Hair follicular keratinocyte (primary cell): ENCODE results near the gene ANKRD16. TPM values are rescaled to one million over a fixed set of nuclear protein-coding genes. Genes with fewer than 3 reads are reported as not detected.

Experiments
- total RNA-seq: library from RNA; depleted of rRNA; stranded (reverse); fragments of >200 nt; gene quantifications from 2 replicates; pipeline ENCODE4 v1.2.3, GENCODE V29; 2015

ANKRD16 gene
- 6.2 and 8.3 TPM in 2 replicates for total RNA-seq

DNA sequence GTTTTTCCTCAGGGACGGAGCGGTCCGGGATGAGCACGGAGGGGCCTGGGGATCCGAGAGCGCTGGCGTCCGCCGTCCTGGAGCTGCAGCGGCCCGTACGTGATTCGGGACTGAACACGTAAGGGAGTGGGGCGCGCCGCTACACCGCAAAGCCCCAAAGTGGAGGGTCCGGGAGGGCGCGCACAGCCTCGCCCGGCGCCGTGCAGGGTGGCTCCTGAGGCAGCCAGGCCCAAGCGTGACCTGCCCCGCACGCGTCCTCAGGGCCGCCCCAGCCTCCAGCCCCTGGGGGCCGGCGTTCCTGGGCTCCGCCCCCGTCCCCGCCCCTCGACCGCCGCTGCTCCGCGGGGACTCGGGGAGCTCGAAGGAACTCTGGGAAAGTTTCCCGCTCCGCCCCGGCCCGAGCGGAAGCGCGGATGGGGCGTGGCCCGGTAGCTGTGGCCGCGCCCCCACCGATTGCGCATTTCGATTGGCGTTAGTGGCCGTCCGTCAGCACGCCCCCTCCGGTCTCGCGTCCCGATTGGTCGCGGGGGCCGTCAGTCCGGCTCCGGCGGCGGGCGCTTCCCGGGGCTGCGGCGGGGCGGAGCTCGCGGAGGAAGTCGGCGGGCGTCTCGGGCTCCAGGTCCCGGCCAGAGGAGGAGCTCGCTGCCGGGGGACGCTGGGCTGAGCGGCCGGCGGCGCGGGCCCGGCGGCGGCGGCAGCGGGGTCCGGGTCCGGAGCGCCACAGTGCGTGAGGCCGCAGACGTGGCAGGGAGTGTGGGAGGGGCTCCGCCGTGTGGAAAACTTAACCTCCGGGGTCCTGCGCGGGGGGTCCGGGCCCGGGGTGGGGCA lies at the start of gene ANKRD16, which contains the start of gene FBH1:
ANKRD16 (minus strand) TSS at position 270 of the 828 bp plus-strand sequence. CDS start 539 bp downstream, outside the sequence.
FBH1 (plus strand) TSS at position 620 of the 828 bp plus-strand sequence; CDS start at position 723, 103 bp downstream.

DNA sequence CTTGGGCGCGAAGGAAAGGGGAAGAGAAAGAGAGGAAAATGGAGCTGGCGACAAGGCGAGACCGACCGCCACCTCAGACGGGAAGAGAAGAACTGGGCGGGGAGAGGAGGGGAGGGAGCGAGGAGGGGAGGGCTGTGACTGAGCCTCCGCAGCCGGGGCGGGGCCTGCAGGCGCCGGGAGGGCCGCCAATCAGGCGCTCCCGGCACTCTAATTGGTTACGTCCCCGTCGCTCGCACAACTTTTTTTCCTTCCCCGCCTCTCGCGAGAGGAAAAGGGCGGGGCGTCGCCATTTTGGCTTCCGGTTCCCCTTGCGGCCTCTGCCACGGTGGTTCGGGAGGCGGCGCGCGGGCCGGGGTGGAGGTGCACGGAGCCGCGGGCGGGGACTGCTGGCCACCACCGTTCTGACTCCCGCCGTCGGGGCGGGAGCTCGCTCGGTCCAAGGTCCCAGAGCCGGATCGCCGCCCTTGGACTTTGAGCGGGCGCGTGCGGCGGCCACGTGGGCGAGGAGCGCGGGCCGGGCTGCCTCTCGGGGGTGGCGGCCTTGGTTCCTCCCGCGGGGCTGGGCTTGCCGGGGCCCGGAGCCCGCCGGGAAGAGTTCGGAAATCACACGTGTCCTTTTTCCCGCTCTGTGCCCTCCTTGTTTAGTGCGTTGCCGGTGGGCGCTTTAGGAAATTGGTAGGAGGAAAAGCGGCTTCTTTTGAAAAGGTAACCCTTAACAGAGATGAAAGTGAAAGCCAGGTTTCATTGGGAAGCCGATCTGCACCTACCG lies 76.2 kb downstream of the ANKRD16 start, which contains the start of gene GDI2:
GDI2 (minus strand) TSS at position 94 of the 769 bp plus-strand sequence. CDS start 176 bp downstream, outside the sequence.

Other genes with a start within 250 kb of the ANKRD16 start
- 14.1 and 18.4 TPM in 2 replicates for gene ASB13, start 223.3 kb downstream of the ANKRD16 start, total RNA-seq
- gene TASOR2, start 205.1 kb downstream of the ANKRD16 start, total RNA-seq, result 38.3 and 52.9 TPM in 2 replicates
- 347 and 360 TPM in 2 replicates for gene GDI2, start 76.5 kb downstream of the ANKRD16 start, total RNA-seq
- gene FBH1, start 350 bp upstream of the ANKRD16 start, total RNA-seq, result 56.2 and 57.6 TPM in 2 replicates
- 7.6 and 9.8 TPM in 2 replicates for gene IL15RA, start 87.7 kb upstream of the ANKRD16 start, total RNA-seq
- not detected in 2 replicates for gene IL2RA, start 172.5 kb upstream of the ANKRD16 start, total RNA-seq
- 24.8 and 40.2 TPM in 2 replicates for gene RBM17, start 199.1 kb upstream of the ANKRD16 start, total RNA-seq